HEK293T (cell line): ENCODE data around the gene CLEC2B.

ENCODE experiments used
- BHLHE40 ChIP-seq: fragments of 450-650 bp; IDR thresholded peaks from 2 replicates; pipeline ENCODE4 v1.6.1; 2016; ENCODE audit warnings: mild to moderate bottlenecking, moderate library complexity, borderline replicate concordance
- CTBP1 ChIP-seq: fragments of 450-650 bp; IDR thresholded peaks from 2 replicates; pipeline ENCODE4 v1.6.1; 2016; ENCODE audit warnings: borderline replicate concordance
- ELF4 ChIP-seq: fragments of 450-650 bp; IDR thresholded peaks from 2 replicates; pipeline ENCODE4 v1.6.1; 2017; ENCODE audit warnings: antibody characterized with exemption
- FOXK2 ChIP-seq: fragments of 450-650 bp; IDR thresholded peaks from 2 replicates; pipeline ENCODE4 v1.6.1; 2016; ENCODE audit warnings: mild to moderate bottlenecking
- SUZ12 ChIP-seq: fragments of 450-650 bp; IDR thresholded peaks from 2 replicates; pipeline ENCODE4 v1.6.1; 2016; ENCODE audit warnings: mild to moderate bottlenecking
- TARDBP ChIP-seq: fragments of 450-650 bp; IDR thresholded peaks from 2 replicates; pipeline ENCODE4 v1.6.1; 2016

GRCh38 chr12:9806714-9807113 lies 62.4 kb downstream of the CLEC2B start:
- TF ChIP-seq BHLHE40 (no peak), CTBP1 (no peak), FOXK2 (no peak), ELF4 (no peak), TARDBP (no peak), SUZ12 (no peak)
